CD4-positive, alpha-beta T cell treated with Interleukin-1 beta for 1 hour (primary cell): ENCODE results near the gene CLK4.

ENCODE experiments used
- DNase-seq, 2 donors: peaks; one replicate each; pipeline ENCODE4 v3.0.0-alpha.2; 2020 to 2022

The CLK4 gene

DNA sequence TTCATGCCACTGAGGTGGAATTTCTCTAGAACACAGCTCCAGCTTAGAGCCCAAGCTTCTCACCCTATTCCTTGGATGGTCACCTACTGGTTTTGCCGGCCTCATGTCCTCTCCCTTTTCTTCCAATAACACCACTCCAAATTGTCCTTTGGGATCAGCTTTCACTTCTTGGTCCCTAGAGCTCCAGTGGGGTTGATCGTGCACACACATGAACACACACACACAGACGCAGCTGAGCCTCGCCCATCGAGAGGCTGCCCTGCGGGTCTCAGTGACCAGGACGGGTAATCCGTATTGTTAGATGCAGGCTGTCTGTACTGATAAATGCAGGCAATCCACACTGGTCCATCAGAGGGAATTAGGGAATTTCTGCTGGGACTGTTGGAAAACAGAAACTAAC lies 43.6 kb downstream of the CLK4 start:
- DNase-seq: no peak

DNA sequence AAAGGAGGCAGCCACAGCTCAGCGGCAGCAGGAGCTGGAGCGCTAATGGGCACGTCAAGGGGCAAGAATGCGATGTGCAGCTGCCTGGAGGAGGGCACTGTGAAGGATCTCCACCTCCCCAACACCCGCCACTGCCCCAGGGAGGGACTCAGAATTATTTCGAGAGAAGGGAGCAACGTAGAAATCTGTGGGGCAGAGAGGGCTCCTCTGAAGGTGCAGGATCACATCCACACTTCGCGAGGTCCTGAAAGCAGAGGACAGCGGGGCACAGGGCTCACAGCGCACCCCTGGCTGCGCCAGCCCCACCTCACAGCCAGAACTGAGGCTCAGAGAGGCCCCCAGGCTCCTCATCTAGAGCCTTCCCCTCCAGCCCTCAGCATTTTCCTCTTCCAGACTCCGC lies 44.6 kb downstream of the CLK4 start:
- no peak for DNase-seq

DNA sequence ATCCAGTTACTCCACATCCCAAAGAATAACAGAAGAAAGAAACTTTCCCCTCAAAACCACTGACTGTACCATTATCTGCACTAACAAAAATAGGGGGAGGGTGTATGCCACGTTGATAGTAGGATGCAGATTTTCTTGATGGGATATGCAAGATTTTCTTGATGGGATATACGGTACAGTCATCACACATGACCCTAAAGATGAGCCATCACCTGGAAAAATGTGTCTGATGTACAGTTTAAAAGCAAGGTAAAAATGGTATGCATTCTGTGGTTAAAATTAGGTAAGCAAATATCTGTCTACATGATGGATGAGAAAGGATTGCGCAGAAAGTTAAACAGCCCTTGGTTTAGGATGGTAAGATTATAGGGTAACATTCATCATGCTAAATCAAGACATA lies 45.2 kb downstream of the CLK4 start:
- no peak for DNase-seq

DNA sequence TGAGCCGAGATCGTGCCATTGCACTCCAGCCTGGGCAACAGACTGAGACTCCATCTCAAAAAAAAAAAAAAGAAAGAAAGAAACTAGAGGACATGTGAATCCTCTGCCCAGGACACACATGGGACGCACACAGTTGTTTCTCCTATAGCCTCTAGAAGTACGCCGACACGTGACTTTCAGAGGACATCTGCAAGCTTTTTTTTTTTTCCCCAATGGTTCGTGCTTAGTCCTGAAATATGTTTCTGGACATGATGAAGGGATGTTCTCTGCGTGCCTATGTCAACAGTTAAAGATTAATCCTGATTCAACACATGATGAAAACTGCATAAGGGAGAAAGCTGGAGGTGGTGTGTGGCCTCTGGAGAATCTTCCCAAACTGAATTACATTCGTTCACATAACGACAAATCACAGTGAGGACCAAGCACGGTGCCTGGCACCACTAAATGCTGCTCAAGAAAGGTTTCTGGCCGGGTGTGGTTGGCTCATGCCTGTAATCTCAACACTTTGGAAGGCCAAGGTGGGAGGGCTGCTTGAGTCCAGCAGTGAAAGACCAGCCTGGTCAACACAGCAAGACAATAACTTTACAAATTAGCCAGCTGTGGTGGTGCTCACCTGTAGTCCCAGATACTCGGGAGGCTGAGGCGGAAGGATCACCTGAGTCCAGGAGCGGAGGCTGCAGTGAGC lies 46.4 kb downstream of the CLK4 start:
- DNase-seq: no peak

DNA sequence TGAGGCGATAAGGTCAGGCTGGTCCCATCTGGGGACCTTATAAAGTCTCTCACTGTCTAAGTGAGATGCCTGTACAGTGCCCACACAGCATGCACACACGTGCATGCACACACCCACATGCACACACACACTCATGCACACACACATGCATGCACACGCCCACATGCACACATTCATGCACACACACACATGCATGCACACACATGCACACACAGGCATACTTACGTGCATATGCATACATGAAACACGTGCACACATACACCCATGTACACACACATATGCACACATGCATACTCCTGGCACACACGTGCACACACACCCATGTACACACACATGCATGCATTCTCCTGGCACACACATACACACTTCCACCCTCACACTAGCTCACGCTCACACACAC lies 48.9 kb downstream of the CLK4 start:
- no peak for DNase-seq

DNA sequence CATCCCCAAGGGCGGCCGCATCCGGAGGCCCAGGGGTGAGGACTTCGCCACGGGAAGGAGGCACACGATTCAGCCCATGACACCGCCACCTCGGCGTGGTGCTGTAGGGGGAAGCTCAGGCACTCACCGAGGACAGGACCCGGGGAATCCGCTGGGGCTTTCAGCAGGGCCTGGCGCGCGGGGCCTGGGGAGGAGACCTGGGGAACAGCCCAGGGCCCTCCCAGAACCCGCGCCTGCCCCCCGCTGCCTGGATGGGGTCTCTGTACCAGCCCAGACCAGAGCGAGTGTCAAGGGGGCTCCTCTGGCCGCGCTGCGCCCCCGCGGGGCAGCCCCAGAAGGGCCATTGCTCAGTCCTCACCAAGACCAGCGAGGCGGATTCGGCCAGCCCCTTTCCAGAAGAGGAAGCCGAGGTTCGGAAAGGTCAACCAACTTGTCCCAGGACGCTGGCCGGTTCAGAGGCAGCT lies 49.4 kb downstream of the CLK4 start:
- no peak for DNase-seq

DNA sequence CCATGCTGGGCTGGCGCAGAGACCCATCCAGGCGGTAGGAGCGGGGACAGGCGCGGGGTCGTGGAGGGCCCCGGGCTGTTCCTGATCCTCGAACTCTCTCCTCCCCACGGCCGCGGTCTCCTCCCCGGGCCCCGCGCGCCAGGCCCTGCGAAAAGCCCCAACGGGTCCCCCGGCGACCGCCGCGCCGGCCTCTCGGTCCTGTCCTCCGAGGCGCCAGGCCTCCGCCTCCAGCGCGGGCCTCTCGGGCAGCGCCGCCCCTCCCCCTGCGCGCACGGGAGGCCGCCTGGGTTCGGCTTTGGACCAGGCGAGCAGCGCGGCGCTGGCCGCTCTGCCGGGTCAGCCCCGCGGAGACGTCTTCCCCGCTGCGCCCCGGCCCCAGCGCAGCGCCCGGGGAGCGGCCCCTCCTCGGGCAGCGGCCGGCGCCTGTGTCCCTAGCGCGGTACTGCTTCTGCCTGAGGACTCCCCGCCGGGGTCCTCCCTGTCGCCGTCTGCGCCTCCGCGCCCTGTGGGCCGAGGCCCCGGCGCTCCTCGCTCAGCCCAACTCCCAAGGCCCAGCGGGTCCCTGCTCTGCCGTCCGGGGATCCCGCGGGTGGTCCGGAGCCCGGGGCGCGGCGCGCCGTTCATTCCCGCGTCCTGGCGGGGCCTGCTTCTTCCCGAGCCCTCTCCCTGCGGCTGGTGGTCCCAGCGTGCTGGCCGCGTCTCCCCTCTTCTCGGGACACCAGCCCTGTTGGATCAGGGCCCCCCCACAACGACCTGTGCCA lies 50.1 kb downstream of the CLK4 start:
- no peak for DNase-seq

DNA sequence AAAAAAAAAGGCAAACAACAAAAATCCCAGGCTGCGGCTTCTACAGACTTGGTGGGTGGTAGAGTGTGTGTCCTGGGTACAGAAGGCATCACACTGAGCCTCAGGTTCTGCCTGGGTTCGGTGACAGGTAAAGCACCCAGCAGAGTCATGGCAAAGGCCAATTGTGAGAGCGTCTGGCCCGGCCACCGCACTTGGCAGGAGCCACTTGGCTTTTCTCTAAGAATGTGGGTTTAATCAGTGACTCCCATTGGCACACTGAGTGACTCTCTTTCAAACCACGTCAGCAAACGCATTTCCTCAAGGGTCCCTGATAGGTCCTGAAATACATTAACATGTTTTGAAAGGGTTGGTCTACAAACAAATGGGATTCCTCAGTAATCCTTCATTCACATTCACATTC lies 53.6 kb downstream of the CLK4 start:
- DNase-seq: no peak

DNA sequence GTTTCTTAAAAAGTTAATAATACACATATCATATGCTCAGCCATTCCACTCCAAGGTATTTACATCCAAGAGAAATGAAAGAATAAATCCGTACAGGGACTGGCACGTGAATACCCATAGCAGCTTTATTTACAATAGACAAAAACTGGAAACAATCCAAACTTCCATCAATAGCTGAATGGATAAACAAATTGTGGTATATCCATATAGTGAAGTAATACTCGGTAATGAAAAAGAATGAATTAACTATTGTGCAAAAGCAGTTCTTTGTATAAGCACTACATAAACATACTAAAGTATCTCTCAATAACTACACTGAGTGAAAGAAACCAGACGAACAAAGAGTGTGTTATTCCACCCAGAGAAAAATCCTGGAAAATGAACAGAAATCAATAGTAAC lies 54.2 kb downstream of the CLK4 start:
- no peak for DNase-seq

DNA sequence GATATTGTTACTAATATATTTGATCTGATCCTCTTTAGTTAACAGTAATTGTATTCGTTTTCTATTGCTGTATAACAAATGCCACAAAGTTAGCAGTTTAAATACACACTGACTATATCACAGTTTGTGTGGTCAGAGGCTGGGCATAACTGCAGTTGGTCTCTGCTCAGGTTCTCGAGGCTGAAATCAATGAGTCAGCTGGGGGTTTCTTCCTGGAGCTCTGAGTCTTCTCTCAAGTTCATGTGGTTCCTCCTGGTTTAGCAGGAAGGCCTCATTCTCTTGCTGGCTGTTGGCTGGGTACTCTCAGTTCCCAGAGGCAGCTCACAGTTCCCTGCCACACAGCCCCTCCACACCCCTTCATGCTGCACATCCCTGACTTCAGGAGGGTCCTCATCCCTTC lies 57.4 kb downstream of the CLK4 start:
- no peak for DNase-seq

DNA sequence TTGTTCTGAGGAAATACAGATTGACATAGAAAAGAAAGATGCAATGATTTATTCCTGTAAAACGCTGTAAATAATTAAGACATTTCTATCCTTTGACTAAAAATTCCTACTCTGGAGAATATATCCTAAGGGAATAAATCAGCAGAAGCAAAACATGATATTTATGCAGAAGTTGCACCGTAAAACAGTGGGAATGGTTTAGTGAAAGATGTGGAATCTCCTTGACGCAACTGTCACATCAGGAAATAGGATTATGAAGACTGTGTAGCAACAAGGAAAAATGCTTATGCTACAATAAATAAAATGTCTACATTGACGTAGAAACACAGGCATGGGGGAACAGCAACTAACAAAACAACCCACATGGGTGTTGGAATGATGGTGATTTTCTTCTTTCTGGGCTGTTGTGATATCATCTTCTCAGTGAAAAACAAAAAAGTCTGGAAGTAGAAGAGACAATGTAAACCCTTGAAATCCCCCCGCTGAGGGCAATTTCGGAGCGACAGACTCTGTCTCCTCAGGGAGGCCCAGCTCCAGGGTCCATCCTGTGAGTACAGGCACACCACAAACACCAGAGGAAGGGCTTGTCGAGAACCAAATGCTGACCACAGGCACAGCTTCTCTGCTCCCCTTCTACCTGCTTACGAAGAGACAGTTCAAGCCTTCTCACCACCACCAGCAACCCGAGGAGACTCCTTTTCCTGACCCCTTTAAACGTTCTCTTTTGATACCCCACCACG lies 61.9 kb downstream of the CLK4 start:
- no peak for DNase-seq

DNA sequence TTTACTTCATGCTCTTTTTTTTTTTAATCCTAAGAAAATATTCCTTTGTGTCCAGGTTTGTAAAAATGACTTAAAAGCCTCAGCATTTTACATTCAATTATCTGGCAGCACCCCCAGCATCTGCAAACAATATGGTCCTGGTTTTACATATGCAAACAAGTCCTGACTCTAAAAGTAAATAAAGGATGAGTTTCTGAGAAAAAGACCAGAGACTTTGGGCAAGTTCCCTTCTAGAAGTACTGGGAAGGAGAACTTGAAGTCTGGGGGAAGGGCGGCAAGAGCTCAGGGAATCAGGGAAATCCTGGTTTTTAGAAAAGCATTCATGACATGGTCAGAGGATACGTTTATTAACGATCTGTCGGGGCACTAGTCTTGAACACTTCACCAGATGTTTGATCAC lies 62.5 kb downstream of the CLK4 start:
- no peak for DNase-seq

DNA sequence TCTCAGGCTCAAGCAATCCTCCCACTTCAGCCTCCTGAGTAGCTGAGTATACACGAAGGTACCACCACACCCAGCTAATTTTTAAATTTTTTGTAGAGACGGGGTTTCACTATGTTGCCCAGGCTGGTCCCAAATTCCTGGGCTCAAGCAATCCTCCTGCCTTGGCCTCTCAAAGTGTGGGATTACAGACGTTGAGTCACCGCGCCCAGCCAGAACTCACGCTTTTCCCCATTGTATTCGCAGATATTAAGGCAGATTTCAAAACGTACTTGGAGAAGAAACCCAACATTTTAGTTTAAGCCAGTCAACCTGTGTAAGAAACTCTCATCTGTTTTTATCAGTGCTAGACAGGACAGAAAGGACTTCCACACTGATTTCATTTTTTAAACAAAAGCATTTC lies 63.2 kb downstream of the CLK4 start:
- DNase-seq: no peak

DNA sequence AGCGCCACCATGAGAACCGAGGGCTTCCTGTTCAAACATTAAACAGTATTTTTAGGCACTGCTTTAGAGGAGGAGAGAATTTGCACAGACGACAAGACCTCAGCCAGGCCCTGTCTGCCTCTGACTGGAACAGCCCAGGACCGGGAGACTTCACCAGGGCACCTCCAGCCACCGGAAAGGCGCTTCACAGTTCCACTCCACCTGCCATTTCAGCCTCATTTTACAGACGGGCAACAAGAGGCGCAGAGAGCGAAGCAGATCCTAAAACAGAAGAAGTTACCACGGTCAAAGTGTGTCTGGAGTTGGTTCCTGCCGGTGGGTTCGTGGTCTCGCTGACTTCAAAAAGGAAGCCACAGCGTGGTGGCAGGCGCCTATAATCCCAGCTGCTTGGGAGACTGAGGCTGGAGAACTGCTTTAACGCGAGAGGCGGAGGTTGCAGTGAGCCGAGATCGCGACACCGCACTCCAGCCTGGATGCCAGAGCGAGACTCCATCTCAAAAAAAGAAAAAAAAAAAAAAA lies 65.0 kb downstream of the CLK4 start:
- no peak for DNase-seq

DNA sequence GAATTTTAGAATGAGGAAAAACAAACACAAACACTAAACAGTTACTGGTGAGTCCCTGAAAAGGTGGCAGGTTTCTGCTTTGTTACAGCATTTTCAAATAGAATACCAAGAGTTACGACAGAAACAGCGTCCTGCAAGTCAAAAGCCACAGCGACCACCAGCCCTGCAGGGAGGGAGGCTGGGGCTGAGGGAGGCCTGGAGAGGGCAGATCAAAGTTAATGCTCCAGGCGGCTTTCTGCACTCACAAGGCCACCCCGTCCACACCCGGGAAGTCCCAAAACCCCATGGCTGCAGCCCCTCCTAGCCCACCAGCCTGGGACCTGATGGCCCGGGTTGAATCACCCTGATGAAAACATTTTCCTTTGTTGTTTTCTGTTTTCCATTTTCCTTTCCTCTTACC lies 65.9 kb downstream of the CLK4 start:
- no peak for DNase-seq

DNA sequence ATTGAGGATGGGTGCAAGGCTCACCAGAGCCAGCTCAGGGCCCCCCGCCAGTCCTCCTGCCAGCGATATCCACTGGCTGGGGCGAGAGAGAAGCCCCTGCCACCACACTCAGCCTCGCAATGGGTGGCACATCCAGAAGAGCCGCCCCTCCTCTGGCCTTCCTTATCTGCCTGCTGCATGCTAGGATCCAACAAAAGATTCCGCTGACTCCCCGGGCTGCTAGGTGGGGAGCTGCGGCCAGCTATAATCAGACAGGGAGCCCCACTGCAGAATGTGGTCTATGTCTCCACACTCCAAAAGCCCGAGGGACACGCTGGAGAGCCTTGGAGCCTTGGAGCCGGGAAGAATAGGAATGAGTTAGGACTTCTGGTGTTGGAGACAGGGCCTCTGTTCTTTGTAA lies 69.4 kb downstream of the CLK4 start:
- DNase-seq: no peak

DNA sequence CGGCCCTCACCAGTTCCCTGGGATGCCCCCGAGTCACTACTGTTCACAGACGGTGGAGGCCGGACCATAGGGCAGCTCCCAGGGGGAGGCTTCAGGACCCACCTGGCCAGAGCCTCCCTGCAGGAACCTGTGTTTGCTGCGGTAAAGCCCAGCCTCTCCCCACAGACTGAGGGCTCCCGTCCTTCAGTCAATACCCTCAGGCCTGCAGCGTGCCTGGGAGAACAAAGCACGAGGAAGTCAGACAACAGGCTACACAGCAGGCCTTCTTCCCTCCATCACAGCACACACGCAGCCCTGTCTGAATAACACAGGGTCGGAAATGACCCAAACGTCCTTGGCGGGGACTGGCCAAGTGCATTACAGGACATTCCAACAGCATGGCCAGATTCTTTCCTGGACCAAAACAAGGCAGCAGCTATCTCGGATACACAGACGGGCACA lies 71.1 kb downstream of the CLK4 start:
- no peak for DNase-seq

DNA sequence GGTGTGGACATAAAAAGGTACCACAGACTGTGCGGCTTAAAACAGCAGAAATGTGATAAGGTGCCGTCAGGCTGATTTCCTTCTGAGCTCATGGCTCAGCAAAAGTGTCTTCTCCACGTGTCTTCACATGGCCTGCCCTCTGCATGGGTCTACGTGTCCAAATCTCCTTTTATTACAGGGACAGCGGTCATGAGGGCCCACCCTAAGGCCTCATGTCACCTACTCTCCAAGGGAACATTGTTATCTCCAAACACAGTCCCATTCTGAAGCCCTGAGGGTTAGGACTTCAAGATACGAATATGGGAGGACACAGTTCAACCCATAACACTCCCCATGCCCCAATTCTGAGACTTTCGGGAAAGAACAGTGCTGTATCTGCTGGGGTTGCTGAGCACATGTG lies 71.8 kb downstream of the CLK4 start:
- no peak for DNase-seq

DNA sequence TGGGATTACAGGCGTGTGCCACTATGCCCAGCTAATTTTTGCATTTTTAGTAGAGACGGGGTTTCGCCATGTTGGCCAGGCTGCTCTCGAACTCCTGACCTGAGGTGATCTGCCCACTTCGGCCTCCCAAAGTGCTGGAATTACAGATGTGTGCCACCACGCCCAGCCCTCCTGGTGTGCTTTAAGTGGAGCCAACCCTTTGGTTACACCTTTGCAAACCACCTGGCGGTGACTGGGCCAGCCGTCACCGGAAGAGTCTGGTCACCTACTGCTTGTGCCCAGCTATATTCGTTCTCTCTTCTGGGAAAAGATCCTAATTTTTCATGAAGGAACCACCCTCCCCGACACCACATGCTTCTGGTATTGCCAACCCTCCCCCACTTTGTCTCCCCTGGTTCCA lies 72.5 kb downstream of the CLK4 start:
- DNase-seq: no peak

DNA sequence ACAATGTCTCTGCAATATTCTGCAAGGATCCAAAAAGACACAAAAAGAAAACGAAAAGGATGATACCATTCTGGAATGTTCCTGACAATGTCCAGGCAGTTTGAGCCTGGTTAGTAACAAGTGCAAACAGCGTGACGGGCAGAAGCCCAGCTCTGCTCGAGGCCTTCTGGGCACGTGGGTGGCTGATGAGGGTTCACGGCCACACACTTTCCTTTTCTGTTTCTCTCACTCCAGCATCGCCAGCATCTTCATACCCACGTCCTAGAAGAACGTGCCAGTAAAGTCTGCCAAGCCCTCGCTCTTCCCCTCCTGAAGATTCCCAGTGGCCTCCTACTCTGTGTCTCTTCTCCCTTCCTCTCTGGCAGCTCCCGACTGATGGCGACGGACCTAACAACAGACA lies 73.3 kb downstream of the CLK4 start:
- no peak for DNase-seq
